Sigmoid colon (tissue), 7 donors: ENCODE data around the gene ESR1. TPM values are rescaled to one million over a fixed set of nuclear protein-coding genes. Genes with fewer than 3 reads are reported as not detected.

Experiments
- DNase-seq: peaks from one replicate; pipeline ENCODE4 v3.0.0-alpha.2; 2019
- H3K27ac ChIP-seq, 4 donors: fragments of 200-600 bp; sonication (generic); one replicate each; pipeline ENCODE4 v1.5.1; 2016 to 2019; ENCODE audit warnings: mild to moderate bottlenecking in 1 of 4
- H3K27me3 ChIP-seq, 3 donors: fragments of 200-600 bp; sonication (generic); one replicate each; pipeline ENCODE4 v1.5.1; 2019; ENCODE audit warnings: mild to moderate bottlenecking in 1 of 3
- H3K36me3 ChIP-seq, 4 donors: fragments of 200-600 bp; sonication (generic); one replicate each; pipeline ENCODE4 v1.5.1; 2016 to 2019
- H3K4me1 ChIP-seq, 4 donors: fragments of 200-600 bp; sonication (generic); one replicate each; pipeline ENCODE4 v1.5.1; 2017 to 2019
- H3K4me3 ChIP-seq, 4 donors: fragments of 200-600 bp; sonication (generic); one replicate each; pipeline ENCODE4 v1.5.1; 2017 to 2019; ENCODE audit warnings: mild to moderate bottlenecking in 2 of 4, moderate library complexity in 1 of 4
- H3K9me3 ChIP-seq, 4 donors: fragments of 200-600 bp in 3 of 4; sonication (generic) in 3 of 4; one replicate each; pipeline versions ENCODE4 v1.5.1 to v1.6.1; 2013 to 2019
- EP300 ChIP-seq, 4 donors: sonication (generic); formaldehyde crosslinking; IDR thresholded peaks; one replicate each; pipeline ENCODE4 v1.6.1; 2017; ENCODE audit warnings: antibody characterized with exemption in 4 of 4
- POLR2A ChIP-seq, 2 donors: fragments of 450-650 bp; IDR thresholded peaks; one replicate each; pipeline ENCODE4 v1.6.1; 2016; ENCODE audit warnings: antibody characterized with exemption in 2 of 2, mild to moderate bottlenecking in 2 of 2, moderate library complexity in 2 of 2
- POLR2AphosphoS5 ChIP-seq, 4 donors: sonication (generic); formaldehyde crosslinking; IDR thresholded peaks; one replicate each; pipeline ENCODE4 v1.6.1; 2017; ENCODE audit warnings: antibody characterized with exemption in 4 of 4
- whole genome bisulfite sequencing, 2 donors: extraction: QIAGEN DNeasy Blood & Tissue Kit; methylation state at CpG; one replicate each; pipeline ENCODE4 v1.1.7; 2013; 5-methylcytosine and 5-hydroxymethylcytosine counted together
- intact Hi-C: fragments of 100-400 bp; cut with DNase I; formaldehyde crosslinking; loops from one replicate; pipeline ENCODE4 v1.15.1; 2023
- polyA plus RNA-seq, 3 donors: library from polyadenylated mRNA; stranded (reverse); fragments of 200-250 nt; gene quantifications; one replicate each; pipeline ENCODE4 v1.2.3, GENCODE V29; 2013
- total RNA-seq, 4 donors: library from RNA; depleted of rRNA; stranded (reverse); fragments of >200 nt; gene quantifications; one replicate each; pipeline ENCODE4 v1.1.0, GENCODE V29; 2016
- TF ChIP-seq, protein P1 (sequence below), 4 experiments: fragments of 450-650 bp in 3 of 4; fragments of 200-600 bp in 1 of 4; IDR thresholded peaks; one replicate each; pipeline ENCODE4 v1.5.1; 2016 to 2019; ENCODE audit warnings: antibody characterized with exemption in 4 of 4, mild to moderate bottlenecking in 3 of 4, moderate library complexity in 2 of 4
- donor health status: healthy with polysubstance abuse.
- donor health status: Bipolar disorder and iron deficiency.
- donor health status: healthy.

The ESR1 gene
- total and polyA plus RNA-seq, 7 donors = under 0.01 to 2.2 (median 0.91) TPM; not detected in 1

DNA sequence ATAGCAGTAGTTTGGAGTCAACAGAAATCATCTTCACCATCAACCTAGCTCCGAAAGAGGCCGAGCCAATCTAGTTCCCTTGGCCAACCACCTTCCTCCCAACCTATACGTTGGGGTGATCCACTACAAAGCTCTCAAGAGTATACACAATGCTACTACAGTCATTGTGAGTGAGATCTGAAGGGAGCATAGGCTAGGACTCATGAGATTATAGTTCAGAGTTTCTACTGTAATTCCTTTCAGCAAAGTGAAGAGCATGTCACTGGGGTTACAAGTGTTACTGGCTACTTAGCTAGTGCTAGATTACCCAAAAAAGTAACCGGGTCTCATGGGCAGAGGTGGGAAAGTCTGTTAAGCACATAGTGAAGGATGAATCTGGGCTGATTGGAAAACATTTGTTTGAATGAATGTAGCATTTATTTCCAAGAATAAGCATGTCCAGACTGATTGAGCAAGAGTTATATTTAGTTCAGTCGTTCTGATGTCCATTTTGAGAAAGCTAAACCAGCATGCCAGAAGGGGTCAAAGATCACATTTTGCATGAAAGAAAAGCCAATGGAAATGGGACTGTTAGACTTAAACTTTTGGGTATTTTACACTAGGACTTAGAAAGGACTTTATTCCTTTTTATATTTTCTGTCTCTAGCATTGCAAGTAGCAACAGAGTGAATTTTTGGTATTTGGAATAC lies 10.5 kb upstream of the ESR1 start:
- no peak for DNase-seq
- Histone ChIP-seq H3K4me1 (no peaks in the 10 kb centered on the region), H3K36me3 (no peaks in the 10 kb centered on the region), H3K4me3 (no peak overlapping the region), H3K27me3 (no peaks in the 10 kb centered on the region), H3K27ac (no peak overlapping the region), H3K9me3 (no peaks in the 10 kb centered on the region)
- 80 to 81% methylated on average over 5 of the region's 5 CpGs for WGBS, 2 donors
- intact Hi-C loops = no loop called here
- TF ChIP-seq POLR2AphosphoS5 (IDR thresholded peaks at IDR 0.05) = no peak
- no peak for TF ChIP-seq POLR2A (IDR thresholded peaks at IDR 0.05)
- no peak for TF ChIP-seq EP300 (IDR thresholded peaks at IDR 0.05)
- TF ChIP-seq, protein P1, sequence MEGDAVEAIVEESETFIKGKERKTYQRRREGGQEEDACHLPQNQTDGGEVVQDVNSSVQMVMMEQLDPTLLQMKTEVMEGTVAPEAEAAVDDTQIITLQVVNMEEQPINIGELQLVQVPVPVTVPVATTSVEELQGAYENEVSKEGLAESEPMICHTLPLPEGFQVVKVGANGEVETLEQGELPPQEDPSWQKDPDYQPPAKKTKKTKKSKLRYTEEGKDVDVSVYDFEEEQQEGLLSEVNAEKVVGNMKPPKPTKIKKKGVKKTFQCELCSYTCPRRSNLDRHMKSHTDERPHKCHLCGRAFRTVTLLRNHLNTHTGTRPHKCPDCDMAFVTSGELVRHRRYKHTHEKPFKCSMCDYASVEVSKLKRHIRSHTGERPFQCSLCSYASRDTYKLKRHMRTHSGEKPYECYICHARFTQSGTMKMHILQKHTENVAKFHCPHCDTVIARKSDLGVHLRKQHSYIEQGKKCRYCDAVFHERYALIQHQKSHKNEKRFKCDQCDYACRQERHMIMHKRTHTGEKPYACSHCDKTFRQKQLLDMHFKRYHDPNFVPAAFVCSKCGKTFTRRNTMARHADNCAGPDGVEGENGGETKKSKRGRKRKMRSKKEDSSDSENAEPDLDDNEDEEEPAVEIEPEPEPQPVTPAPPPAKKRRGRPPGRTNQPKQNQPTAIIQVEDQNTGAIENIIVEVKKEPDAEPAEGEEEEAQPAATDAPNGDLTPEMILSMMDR (IDR thresholded peaks at IDR 0.05) = no peak

DNA sequence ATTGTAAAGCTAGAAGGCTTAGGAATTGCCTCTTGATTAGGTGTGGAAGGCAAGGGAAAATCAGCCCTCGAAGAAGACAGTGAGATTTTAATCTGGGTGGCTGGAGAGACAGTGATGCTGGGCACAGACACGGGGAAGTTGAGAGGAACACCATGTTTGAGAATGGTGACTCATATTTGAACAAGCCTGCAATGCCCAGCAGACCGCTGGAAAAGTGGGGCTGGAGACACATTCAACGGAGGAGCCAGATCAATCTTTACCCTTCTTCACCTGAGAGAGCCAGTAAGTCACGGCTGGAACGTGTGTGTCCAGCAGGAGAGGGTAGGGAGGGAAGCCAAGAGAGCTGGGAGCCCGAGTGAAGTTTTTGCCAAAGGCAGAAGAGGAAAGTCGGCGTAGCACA lies 3.7 kb upstream of the ESR1 start:
- no peak overlapping the region for H3K27ac ChIP-seq
- H3K4me1 ChIP-seq = peaks cover 0 to 20% (median 17%) of the 10 kb centered on the region in 4 donors
- 72 to 82% methylated on average over 9 of the region's 9 CpGs for WGBS, 2 donors
- H3K36me3 ChIP-seq = no peaks in the 10 kb centered on the region
- intact Hi-C loops = no loop called here
- H3K9me3 ChIP-seq = no peaks in the 10 kb centered on the region
- no peak for DNase-seq
- TF ChIP-seq, protein P1 (IDR thresholded peaks at IDR 0.05) = no peak
- TF ChIP-seq EP300 (IDR thresholded peaks at IDR 0.05) (no peak), POLR2AphosphoS5 (IDR thresholded peaks at IDR 0.05) (no peak), POLR2A (IDR thresholded peaks at IDR 0.05) (no peak)
- no peak overlapping the region for H3K4me3 ChIP-seq
- H3K27me3 ChIP-seq = peaks cover 9 to 23% (median 17%) of the 10 kb centered on the region in 3 donors

- no peak overlapping the region for H3K4me3 ChIP-seq
- intact Hi-C loops = no loop called here
Measured at GRCh38 chr6:151804585-151805285, 2.7 kb upstream of the ESR1 start.

DNA sequence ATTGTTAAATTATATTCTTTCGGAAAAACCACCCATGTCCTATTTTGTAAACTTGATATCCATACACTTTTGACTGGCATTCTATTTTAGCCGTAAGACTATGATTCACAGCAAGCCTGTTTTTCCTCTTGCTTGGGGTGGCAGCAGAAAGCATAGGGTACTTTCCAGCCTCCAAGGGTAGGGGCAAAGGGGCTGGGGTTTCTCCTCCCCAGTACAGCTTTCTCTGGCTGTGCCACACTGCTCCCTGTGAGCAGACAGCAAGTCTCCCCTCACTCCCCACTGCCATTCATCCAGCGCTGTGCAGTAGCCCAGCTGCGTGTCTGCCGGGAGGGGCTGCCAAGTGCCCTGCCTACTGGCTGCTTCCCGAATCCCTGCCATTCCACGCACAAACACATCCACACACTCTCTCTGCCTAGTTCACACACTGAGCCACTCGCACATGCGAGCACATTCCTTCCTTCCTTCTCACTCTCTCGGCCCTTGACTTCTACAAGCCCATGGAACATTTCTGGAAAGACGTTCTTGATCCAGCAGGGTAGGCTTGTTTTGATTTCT lies 2.1 kb upstream of the ESR1 start:
- Histone ChIP-seq H3K36me3 (no peaks in the 10 kb centered on the region), H3K4me1 (peaks cover 0 to 24% (median 21%) of the 10 kb centered on the region in 4 donors), H3K9me3 (no peaks in the 10 kb centered on the region), H3K27ac (no peak overlapping the region), H3K27me3 (peaks cover 12 to 39% (median 29%) of the 10 kb centered on the region in 3 donors), H3K4me3 (no peak overlapping the region)
- TF ChIP-seq POLR2AphosphoS5 (IDR thresholded peaks at IDR 0.05) (no peak), EP300 (IDR thresholded peaks at IDR 0.05) (no peak), POLR2A (IDR thresholded peaks at IDR 0.05) (no peak)
- TF ChIP-seq, protein P1 (IDR thresholded peaks at IDR 0.05) = no peak
- WGBS, 2 donors = 47 to 68% methylated on average over 11 of the region's 11 CpGs
- no peak for DNase-seq
- intact Hi-C loops = no loop called here

More at GRCh38 chr6:151804585-151805285, 2.7 kb upstream of the ESR1 start:
- H3K36me3 ChIP-seq = no peaks in the 10 kb centered on the region
- WGBS, 2 donors = 84 to 90% methylated on average over 11 of the region's 11 CpGs
- H3K27ac ChIP-seq = no peak overlapping the region
- no peak for DNase-seq
- peaks cover 0 to 24% (median 21%) of the 10 kb centered on the region in 4 donors for H3K4me1 ChIP-seq
- H3K27me3 ChIP-seq = peaks cover 12 to 33% (median 25%) of the 10 kb centered on the region in 3 donors
- no peaks in the 10 kb centered on the region for H3K9me3 ChIP-seq
- TF ChIP-seq POLR2A (IDR thresholded peaks at IDR 0.05) (no peak), EP300 (IDR thresholded peaks at IDR 0.05) (no peak), POLR2AphosphoS5 (IDR thresholded peaks at IDR 0.05) (no peak)
- TF ChIP-seq, protein P1 (IDR thresholded peaks at IDR 0.05) = no peak
